Retinal pigment epithelial cell (primary cell): Measurements from ENCODE around the gene SUFU.

Experiments
- DNase-seq: peaks from one replicate; pipeline ENCODE4 v3.0.0-alpha.2; 2010; ENCODE audit warnings: low read depth
- H3K4me3 ChIP-seq: 2 replicates; pipeline ENCODE4 v1.5.1; 2011; ENCODE audit warnings: mild to moderate bottlenecking, low read length, control low read depth, moderate library complexity
- CTCF ChIP-seq: conservative IDR thresholded peaks from 2 replicates; pipeline ENCODE4 v1.5.1; 2011; ENCODE audit warnings: low read depth, low read length, control low read depth, inconsistent platforms

The SUFU gene

DNA sequence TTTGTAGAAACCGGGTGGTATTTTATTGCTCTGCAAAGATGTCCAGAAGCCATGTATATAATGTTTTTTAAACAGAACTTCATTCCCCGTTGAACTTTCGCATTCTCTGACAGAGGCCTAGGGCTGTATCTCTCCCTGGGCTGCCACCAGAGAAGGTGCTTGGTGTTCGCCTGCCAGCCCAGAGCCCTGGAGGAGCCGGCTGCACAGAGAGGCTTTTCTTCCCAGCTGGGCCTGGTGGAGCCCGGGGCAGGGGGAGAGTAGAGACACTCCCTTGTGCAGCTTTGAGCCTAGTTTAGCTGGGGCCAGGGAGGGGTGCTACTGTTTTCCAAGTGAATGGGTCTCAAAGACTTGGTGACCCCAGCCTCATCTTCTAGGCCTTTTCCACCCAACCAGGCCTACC lies 126.9 kb downstream of the SUFU start:
- no peak for TF ChIP-seq CTCF
- no peak for DNase-seq
- H3K4me3 ChIP-seq, result no peak overlapping the region

DNA sequence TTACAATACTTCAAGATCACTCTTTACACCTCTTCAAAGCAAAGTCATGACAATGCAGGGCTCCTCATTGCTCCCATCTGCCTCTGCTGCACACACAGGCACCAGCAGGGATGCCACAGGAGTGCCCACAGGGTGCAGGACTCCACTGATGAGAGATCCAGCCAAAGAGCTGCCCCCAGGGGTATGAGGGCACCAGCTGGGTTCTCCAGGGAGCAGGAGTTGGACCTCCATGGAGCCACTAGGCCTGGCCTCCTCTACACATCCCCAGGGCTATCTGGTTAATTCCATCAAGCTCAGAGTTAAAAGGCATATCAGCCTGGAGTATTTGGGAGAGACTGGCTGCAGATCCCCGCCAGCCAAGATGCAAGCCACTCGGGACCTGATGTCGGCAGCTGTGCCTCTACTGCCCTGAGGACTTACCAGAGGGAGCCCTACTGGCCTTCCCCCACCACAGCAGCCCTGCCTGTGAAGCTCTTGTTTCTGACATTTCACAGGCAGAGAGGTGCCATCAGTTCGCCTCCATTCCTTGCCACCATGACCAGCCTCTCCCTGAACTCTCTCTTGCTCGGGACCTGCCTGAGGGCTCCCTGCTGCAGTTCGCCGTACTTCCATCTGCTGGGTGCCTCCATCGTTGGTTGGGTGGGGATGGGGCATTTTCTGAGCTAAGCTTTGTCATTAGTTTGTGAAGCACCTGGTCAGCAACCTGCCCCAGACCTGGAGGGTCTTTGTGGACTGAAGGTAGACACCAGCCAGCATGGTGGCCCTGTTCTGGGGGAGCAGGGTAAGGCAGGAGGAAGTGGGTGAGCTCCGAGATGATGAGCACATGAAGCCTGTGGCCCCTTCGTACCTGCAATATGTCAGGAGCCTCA lies 128.0 kb downstream of the SUFU start:
- TF ChIP-seq CTCF, result no peak
- DNase-seq, result no peak
- H3K4me3 ChIP-seq, result no peak overlapping the region

- no peak for TF ChIP-seq CTCF
- no peak overlapping the region for H3K4me3 ChIP-seq
- no peak for DNase-seq
Observed at GRCh38 chr10:102632394-102633111, 128.8 kb downstream of the SUFU start.

DNA sequence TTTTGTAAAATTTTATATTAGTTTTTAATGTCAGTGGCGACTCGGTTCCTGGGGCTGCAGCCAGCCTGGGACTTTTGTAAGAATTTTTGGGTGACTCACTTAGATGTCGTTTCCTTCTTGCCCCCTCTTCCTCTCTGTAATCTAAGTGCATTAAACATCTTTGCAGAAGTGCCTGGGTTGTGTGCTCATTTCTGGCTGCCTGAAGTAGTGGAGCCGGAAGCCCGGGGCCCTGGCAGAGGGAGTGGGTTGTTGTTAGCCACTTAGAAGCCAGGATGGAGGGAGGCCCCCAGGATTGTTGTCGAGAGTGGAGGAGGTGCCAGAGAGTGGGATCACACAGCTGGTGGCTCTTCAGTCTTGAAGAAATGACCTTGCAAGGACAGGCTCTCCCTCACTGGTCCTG lies 129.5 kb downstream of the SUFU start:
- TF ChIP-seq CTCF, result no peak
- no peak overlapping the region for H3K4me3 ChIP-seq
- no peak for DNase-seq

- no peak for TF ChIP-seq CTCF
- no peak for DNase-seq
- no peak overlapping the region for H3K4me3 ChIP-seq
Observed at GRCh38 chr10:102633848-102634247, 130.1 kb downstream of the SUFU start.

DNA sequence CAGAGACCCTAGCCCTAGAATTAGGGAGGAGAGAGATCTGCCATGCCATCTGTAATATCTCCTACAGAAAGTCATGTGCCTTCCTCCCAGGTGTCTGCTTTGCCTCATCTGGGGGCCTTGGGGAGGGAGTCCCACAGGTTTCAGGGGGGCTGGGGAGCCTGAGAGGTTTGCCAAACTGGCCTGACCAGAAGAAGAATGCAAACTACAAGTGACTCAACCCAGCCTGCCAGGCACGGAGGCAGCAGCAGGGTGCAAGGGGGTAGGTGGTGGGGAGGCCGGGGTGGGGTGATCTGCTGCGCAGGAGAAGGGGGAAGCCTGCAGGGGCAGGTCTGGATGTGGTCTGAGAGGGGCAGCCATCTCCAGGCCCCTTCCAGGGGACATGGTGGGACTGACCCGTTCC lies 130.9 kb downstream of the SUFU start:
- no peak for DNase-seq
- no peak for TF ChIP-seq CTCF
- no peak overlapping the region for H3K4me3 ChIP-seq
